ENCODE results near the gene PIAS4. TPM values are rescaled to one million over a fixed set of nuclear protein-coding genes. Genes with fewer than 3 reads are reported as not detected.

The PIAS4 gene
- total RNA-seq, 2 experiments from 2014 or later: 32.1 to 38.3 TPM

GRCh38 chr19:4014541-4015491, 7.3 kb downstream of the PIAS4 start:
- POLR2A ChIA-PET: no interaction called here
- ATAC-seq (ENCODE audit: low read depth): peak; percentile 46
- H3K27ac Mint-ChIP-seq: no peak overlapping the region

DNA sequence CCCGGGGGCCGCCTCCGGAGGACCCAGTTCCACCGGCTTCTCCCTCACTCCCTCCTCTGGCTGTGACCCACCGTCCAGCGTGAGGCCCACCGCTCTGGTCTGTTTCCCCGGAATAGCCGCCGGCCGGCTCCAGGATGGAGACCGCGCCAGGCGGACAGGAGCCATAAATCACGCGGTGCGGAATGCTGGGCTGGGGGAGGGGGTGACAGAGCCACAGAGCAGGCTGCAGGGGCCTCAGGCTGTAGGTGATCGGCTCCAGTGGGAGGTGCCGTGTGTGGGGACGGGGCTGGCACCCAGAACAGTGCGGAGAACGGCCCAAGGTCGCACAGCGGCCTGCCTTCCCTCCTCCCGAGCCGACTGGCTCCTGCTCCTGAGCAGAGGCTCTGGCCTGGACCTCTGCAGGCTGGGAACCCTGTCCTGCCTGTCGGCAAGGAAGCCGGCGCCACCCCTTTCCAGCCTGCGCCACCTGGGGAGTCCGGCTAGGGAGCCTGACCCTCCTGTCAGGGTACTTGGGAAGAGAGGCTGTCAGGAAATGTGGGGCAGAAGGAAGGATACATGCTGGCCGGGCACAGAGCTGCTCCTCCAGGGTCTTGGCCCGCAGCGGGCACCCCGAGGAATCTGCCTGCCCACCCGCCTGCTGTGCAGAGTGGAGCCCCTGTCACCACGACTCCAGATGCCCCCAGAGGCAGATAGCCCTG, 8.3 kb downstream of the PIAS4 start:
- Mint-ChIP-seq H3K36me3 (peaks cover 2% of the 10 kb centered on the region), H3K9me3 (no peaks in the 10 kb centered on the region)
- POLR2A ChIA-PET: no interaction called here

More at GRCh38 chr19:4014541-4015491, 7.3 kb downstream of the PIAS4 start:
- no peaks in the 10 kb centered on the region for H3K27me3 Mint-ChIP-seq
- H3K36me3 Mint-ChIP-seq: peaks cover 2% of the 10 kb centered on the region
- H3K4me3 Mint-ChIP-seq: no peak overlapping the region
- H3K9me3 Mint-ChIP-seq: no peaks in the 10 kb centered on the region
- DNase-seq: peak; percentile 63
- no peaks in the 10 kb centered on the region for H3K4me1 Mint-ChIP-seq

DNA sequence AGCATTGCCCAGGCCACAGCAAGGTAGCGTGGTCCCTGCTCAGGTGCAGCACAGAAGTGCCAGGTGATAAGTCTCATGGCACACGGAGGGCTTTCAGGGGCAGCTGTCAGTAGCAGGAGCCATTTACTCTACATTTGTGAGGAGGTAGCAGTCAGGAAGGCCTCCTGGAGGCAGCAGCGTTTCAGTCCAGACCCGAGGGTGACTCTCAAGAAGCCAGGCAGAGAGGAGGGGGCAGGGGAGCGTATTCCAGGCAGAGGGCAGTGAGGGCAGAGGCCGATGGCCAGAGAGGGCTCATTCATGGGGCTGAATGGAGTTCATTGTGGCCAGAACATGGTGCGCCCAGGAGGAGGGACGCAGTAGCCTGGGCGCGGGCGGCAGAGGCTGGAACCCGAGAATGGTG, 8.9 kb downstream of the PIAS4 start:
- no peak for ATAC-seq (ENCODE audit: low read depth)
- H3K9me3 Mint-ChIP-seq: no peaks in the 10 kb centered on the region
- H3K4me3 Mint-ChIP-seq: no peak overlapping the region
- H3K27ac Mint-ChIP-seq: no peak overlapping the region
- POLR2A ChIA-PET: no interaction called here
- H3K36me3 Mint-ChIP-seq: no peaks in the 10 kb centered on the region
- no peak for DNase-seq
- H3K4me1 Mint-ChIP-seq: no peaks in the 10 kb centered on the region
- H3K27me3 Mint-ChIP-seq: no peaks in the 10 kb centered on the region

More for the DNA sequence above, 8.3 kb downstream of the PIAS4 start:
- H3K27ac Mint-ChIP-seq: no peak overlapping the region
- H3K27me3 Mint-ChIP-seq: no peaks in the 10 kb centered on the region
- no peak for DNase-seq
- H3K4me1 Mint-ChIP-seq: no peaks in the 10 kb centered on the region
- H3K4me3 Mint-ChIP-seq: no peak overlapping the region
- no peak for ATAC-seq (ENCODE audit: low read depth)

GRCh38 chr19:4016903-4017638, 9.5 kb downstream of the PIAS4 start:
- Mint-ChIP-seq H3K4me1 (no peaks in the 10 kb centered on the region), H3K9me3 (peaks cover 2% of the 10 kb centered on the region), H3K27ac (no peak overlapping the region), H3K4me3 (no peak overlapping the region), H3K27me3 (no peaks in the 10 kb centered on the region), H3K36me3 (peaks cover 3% of the 10 kb centered on the region)
- DNase-seq (no peak), ATAC-seq (ENCODE audit: low read depth) (no peak)
- POLR2A ChIA-PET: no interaction called here

DNA sequence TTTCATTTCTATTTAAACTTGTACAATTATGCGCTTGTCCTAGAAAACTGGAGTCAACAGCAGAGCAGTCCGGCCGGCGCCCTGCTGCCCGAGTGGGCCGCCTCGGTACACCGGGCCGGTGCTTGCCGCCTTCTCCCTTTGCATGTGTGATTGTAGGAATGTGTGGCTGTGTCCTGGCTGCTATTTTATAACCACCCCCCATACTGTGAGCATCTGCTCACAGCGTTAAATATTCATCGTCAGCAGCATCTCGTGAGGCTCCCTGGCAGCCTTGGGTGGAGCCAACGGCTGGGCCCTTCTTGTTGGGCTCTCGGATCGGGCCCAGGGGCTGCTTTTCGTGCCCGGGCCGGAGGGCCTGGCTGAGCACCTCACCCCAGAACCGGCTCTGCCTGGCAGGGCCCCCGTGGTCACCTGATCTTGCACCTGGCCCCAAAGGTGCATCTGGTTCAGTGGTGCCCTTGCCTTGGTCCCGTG, 10.6 kb downstream of the PIAS4 start:
- Mint-ChIP-seq H3K36me3 (peaks cover 4% of the 10 kb centered on the region), H3K9me3 (peaks cover 3% of the 10 kb centered on the region), H3K27ac (no peak overlapping the region), H3K4me1 (no peaks in the 10 kb centered on the region), H3K27me3 (no peaks in the 10 kb centered on the region), H3K4me3 (no peak overlapping the region)
- POLR2A ChIA-PET: no interaction called here
- DNase-seq: no peak
- ATAC-seq (ENCODE audit: low read depth): no peak

GRCh38 chr19:4018775-4019504, 11.4 kb downstream of the PIAS4 start:
- Mint-ChIP-seq H3K4me1 (no peaks in the 10 kb centered on the region), H3K36me3 (peaks cover 4% of the 10 kb centered on the region), H3K27me3 (no peaks in the 10 kb centered on the region), H3K4me3 (no peak overlapping the region), H3K27ac (no peak overlapping the region), H3K9me3 (peaks cover 3% of the 10 kb centered on the region)
- no peak for DNase-seq
- POLR2A ChIA-PET: no interaction called here
- ATAC-seq (ENCODE audit: low read depth): no peak

- ATAC-seq (ENCODE audit: low read depth) (no peak), DNase-seq (no peak)
- POLR2A ChIA-PET: no interaction called here
- Mint-ChIP-seq H3K36me3 (peaks cover 8% of the 10 kb centered on the region), H3K4me1 (no peaks in the 10 kb centered on the region), H3K9me3 (peaks cover 3% of the 10 kb centered on the region), H3K27ac (no peak overlapping the region), H3K27me3 (no peaks in the 10 kb centered on the region), H3K4me3 (no peak overlapping the region)
Observed at GRCh38 chr19:4019578-4019977, 12.0 kb downstream of the PIAS4 start.

DNA sequence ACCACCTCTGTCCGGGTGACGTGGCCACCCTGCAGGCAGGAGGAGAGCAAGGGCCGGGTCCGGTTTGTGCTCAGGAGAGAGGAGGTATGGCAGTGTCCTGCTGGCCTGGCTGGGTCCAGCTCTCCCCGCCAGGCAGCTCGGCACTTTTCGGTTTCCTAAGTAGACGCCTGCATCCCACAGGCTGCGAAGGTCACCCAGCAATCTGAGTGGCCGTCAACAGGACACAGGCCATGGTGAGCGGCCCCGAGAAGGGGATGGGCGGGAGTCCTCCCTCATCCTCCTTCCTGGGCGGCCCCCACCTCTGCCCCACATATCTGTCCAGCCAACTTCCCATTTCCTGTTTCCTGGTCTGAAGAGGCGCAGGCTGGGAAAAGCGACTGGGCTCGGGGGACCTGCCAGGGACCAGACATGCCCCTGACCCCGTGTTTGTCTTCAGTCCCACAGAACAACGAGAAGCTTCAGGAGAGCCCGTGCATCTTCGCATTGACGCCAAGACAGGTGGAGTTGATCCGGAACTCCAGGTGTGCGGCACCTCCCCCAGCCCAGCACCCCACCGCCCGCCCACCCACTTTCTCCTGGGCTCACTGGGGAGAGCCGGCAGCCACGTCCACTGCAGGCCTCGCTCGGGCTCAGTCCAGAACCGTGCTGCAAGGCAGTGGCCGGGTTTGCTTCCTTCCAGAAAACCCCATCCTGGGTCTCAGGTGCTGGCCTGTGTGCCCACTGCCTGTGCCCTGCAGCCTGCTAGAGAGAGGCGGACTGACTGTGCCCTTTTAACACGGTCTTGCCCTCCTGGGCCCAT, 16.3 kb downstream of the PIAS4 start:
- no peak for ATAC-seq (ENCODE audit: low read depth)
- H3K4me1 Mint-ChIP-seq: no peaks in the 10 kb centered on the region

GRCh38 chr19:4025317-4025716, 17.8 kb downstream of the PIAS4 start:
- ATAC-seq (ENCODE audit: low read depth): no peak
- Mint-ChIP-seq H3K27me3 (no peaks in the 10 kb centered on the region), H3K4me1 (no peaks in the 10 kb centered on the region), H3K4me3 (no peak overlapping the region), H3K36me3 (peaks cover 10% of the 10 kb centered on the region), H3K27ac (no peak overlapping the region), H3K9me3 (peaks cover 3% of the 10 kb centered on the region)
- POLR2A ChIA-PET: interaction anchor here (1.6 kb wide), 1 partner anchor 38 kb away, joined by 5 read pairs; no protein-coding TSS in a partner anchor
- DNase-seq: no peak

More for the DNA sequence above, 16.3 kb downstream of the PIAS4 start:
- peaks cover 10% of the 10 kb centered on the region for H3K36me3 Mint-ChIP-seq
- H3K4me3 Mint-ChIP-seq: no peak overlapping the region
- no peak overlapping the region for H3K27ac Mint-ChIP-seq
- no peaks in the 10 kb centered on the region for H3K27me3 Mint-ChIP-seq
- POLR2A ChIA-PET: no interaction called here
- no peak for DNase-seq
- peaks cover 3% of the 10 kb centered on the region for H3K9me3 Mint-ChIP-seq

DNA sequence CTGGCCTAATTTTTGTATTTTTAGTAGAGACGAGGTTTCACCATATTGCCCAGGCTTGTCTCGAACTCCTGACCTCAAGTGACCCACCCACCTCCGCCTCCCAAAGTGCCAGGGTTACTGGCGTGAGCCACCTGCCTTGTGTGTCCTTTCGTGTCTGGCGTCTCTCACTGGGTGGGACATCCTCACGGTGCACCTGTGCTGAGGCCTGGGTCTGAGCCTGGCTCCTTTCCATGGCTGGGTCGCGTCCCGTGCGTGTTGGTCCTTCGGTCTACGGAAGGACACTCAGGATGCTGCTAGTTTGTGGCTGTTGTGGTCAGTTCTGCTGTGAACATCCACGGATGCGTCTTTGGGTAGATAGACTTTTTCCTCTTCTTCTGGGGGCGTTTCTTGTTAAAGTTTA, 19.6 kb downstream of the PIAS4 start:
- no peak for DNase-seq
- no peak for ATAC-seq (ENCODE audit: low read depth)
- POLR2A ChIA-PET: no interaction called here

DNA sequence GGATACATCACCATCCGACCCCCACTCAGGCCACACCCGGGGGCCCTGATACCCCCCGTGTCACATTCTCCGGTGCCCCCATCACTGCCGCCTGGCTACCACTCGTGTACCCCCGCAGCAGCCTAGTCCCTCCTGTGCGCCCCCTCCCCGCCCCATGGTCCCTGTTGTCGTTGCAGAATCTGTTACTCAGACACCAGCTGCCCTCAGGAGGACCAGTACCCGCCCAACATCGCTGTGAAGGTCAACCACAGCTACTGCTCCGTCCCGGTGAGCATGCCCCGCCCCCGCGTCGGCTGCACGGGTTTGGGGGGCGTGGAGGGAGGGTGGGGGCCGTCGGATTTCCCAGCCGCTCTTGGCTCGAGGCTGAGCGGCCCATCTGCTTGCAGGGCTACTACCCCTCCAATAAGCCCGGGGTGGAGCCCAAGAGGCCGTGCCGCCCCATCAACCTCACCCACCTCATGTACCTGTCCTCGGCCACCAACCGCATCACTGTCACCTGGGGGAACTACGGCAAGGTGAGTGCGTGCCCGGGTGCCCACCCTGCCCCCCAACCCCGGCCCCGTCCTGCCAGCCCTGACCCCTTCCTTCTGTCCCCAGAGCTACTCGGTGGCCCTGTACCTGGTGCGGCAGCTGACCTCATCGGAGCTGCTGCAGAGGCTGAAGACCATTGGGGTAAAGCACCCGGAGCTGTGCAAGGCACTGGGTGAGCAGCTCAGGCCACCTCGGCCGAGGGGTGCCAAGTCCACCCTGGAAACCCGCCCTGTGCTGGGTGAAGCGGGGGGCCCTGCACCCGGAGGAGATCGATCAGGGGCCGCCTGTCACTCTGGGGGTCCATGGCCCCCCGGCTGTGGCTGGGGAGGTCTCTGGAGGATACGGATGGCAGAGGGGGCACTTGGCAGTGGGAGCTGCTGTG, 21.1 kb downstream of the PIAS4 start:
- DNase-seq (no peak), ATAC-seq (ENCODE audit: low read depth) (no peak)
- peaks cover 6% of the 10 kb centered on the region for H3K36me3 Mint-ChIP-seq
- no peaks in the 10 kb centered on the region for H3K4me1 Mint-ChIP-seq
- POLR2A ChIA-PET: interaction anchor here (0.7 to 1.0 kb wide), 2 partner anchors 43 to 655 kb away, joined by 3 to 4 read pairs; partner anchors contain the start of gene EEF2
- no peaks in the 10 kb centered on the region for H3K9me3 Mint-ChIP-seq
- H3K27ac Mint-ChIP-seq: no peak overlapping the region
- H3K4me3 Mint-ChIP-seq: no peak overlapping the region
- no peaks in the 10 kb centered on the region for H3K27me3 Mint-ChIP-seq

More for the DNA sequence above, 19.6 kb downstream of the PIAS4 start:
- Mint-ChIP-seq H3K27me3 (no peaks in the 10 kb centered on the region), H3K36me3 (peaks cover 6% of the 10 kb centered on the region), H3K4me1 (no peaks in the 10 kb centered on the region), H3K27ac (no peak overlapping the region), H3K4me3 (no peak overlapping the region), H3K9me3 (peaks cover under 1% of the 10 kb centered on the region)
